Measurements from ENCODE around the gene CISTR.

- TF ChIP-seq YY1 (IDR thresholded peaks at IDR 0.05; ENCODE audit: insufficient read depth, insufficient read length) (no peak), ZNF274 (IDR thresholded peaks at IDR 0.05; ENCODE audit: low read depth, low read length) (no peak), SUZ12 (IDR thresholded peaks at IDR 0.05; ENCODE audit: extremely low read depth, insufficient read depth, insufficient read length) (no peak)
Observed at GRCh38 chr12:53759261-53759660, 7.5 kb upstream of the CISTR start.

All from NT2/D1 (cell line).